Inflammatory macrophage treated with lipopolysaccharide for 1 hour (primary cell): ENCODE results near the gene U2AF2.
"Not testable (repeated sequence)": the region's sequence is repeated elsewhere in the genome, so short reads cannot be mapped to it uniquely, and the experiment has no call there.

Source experiments
- DNase-seq, 2 donors: peaks; one replicate each; pipeline ENCODE4 v3.0.0-alpha.2; 2020 to 2022

U2AF2 gene

DNA sequence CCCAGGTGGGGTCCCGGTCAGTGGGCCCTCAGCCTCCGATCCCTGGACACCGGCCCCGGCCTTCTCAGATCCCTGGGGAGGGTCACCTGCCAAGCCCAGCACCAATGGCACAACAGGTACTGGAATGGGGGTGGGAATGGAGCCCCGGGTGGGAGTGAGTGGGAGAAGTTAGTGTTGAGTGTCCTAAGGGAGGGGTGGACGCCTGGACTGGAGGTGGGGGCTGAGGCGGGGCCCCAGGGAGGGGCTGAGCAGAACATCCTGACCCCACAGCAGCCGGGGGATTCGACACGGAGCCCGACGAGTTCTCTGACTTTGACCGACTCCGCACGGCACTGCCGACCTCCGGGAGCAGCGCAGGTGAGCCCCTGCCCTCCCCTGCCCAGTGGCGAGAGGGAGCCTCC lies 37.8 kb downstream of the U2AF2 start:
- DNase-seq: no peak

DNA sequence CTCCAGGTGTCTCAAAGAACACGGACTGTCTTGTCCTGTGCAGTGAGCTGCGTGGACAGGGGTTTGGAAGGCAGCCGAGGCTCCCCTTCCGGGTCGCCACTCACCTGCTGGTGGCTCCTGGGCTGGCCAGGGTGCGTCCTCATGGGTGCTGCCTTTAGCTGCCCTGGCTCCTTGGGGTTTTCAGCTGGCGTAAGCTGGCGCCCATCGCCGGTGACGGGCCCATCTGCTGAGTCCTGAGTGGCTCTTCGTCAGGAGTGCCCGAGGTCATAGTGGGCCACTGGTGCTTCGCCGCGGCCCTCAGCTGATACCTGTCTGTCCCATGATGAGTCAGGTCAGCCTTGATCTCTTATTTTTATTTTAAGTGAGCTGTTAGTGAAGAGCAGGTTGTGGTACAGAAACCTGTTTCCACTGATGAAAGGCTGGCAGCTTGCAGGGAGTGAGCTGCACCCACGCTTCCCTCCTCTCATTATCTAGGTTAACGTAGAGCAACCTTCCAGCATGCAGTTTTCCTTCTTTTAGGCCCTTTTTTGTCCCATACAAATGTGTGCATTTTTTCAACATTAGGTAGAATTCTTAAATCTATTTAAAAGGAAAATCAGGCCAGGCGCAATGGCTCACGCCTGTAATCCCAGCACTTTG lies 38.6 kb downstream of the U2AF2 start:
- no peak for DNase-seq

DNA sequence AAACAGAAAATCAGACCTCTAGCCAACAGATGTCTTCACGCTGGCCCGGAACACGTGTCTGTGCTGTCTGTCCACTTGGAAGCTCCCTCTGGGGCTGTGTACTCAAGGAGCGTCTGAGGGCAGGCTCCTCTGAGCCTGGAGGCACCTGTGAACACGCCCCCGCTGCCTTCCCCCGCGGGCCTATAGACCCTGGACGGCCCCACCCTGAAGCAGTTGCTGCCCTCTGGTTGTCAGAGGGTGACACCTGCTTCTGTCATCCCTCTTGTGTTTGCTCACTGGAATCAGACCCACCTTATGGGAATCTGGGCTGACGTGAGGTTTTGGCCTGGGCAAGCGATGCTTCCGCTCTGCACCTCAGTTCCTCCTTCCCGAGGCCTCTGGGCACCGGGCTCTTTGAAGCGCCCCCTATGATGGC lies 39.4 kb downstream of the U2AF2 start:
- DNase-seq: no peak

DNA sequence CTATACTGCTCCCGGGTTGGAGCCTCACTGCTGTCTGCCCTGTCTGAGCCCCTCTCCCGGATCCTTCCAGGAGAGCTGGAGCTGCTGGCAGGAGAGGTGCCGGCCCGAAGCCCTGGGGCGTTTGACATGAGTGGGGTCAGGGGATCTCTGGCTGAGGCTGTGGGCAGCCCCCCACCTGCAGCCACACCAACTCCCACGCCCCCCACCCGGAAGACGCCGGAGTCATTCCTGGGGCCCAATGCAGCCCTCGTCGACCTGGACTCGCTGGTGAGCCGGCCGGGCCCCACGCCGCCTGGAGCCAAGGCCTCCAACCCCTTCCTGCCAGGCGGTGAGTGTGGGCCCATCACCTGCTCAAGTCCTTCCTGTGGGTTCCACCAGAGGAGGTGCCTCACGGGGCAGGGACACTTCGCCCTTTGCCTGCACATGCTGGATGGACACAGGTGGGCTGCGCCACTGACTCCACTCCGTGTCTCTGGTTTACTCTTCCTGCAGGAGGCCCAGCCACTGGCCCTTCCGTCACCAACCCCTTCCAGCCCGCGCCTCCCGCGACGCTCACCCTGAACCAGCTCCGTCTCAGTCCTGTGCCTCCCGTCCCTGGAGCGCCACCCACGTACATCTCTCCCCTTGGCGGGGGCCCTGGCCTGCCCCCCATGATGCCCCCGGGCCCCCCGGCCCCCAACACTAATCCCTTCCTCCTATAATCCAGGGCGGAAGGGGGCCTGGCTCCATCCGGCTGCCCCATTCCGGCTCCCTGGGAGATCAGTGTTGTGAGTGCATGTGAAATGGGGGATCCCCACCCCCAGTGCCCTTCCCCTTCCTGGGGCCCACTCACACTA lies 40.0 kb downstream of the U2AF2 start:
- no peak for DNase-seq

DNA sequence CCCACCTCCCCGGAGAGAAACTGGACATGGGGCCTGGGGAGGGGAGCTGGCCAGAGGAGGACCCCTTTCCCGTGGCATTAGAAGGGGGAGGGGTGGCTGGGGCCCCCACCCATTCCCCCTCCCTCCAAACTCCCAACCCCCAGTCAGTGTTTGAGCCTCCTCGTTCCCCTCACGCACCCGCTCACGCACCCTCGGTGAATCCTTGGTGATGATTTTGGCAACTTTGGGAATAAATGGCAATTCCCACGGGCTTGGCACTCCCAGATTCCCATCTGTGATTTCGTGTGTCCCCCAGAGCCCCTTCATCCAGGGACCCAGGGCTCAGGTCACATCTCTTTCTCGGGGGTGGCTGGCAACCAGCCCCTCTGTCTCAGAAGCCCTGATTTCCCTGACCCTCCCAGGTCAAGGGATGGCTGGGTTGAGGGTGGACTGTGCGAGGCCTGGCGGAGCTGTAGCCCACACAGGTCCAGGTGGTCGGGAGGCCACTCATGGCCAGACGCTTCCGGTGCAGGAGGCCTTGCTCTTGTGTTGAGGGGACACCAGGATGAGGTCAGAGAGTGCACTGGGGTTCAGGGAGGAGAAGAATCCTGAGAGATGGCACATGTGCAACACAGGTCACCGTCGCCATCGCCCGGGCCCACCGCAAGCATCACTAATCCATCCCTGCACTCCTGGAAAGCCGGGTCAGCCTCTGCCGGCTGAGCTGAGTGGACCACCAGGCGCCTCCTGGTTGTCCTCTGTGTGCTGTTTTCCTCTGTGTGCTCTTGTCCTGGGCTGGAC lies 40.9 kb downstream of the U2AF2 start:
- DNase-seq: no peak

DNA sequence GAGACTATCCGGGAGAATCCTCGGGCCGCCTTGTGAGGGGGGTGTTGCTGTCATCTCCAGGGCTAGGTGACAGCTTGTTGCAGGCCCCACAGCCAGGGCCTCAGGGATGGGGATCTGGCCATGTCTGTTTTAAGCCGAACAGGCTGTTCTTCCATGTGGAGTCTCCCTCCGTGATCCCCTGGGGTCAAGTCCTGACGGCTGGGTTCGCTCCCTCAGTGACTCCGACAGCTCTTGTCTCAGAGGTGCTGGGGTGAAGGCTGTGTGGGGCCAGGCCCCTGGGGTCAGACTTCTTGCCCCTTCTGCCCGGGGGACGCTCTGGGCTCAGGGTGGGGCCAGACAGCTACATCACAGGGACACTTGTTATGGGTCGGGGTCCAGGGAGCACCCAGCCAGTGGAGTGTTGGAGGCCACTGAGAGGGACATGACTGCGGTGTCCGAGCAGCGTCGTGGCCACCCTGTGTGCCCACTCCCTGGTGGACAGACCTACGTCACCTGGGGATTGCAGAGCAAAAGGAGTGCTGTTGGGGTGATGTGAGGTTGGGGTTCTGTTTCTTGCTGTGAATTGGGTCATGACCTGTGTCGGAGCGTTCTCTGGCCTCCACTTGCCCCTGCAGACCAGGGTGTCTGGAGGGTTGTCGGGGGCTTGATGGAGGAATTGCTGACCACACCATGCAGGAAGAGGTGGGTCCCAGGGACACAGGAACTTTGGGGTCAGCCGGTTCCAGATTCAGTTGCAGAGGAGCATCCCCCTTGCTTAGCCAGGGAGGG lies 41.6 kb downstream of the U2AF2 start:
- DNase-seq: no peak

DNA sequence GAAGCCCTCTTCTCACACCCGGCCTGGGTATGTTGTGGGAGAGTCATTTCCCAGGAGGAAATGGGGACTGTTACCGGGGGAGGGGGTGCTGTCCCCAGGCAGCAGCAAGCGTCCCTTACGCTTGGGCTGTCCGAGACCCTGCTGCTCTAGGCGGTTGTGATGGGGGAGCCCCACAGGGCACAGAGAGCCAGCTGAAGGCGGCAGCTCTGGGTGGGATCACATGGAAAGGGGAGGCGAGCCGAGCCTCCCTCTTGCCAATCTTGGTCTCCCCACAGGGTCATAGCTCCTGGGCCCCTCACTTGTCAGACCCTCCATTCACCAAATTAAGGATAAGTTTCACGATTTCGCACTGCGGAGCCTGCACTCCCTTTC lies 42.2 kb downstream of the U2AF2 start:
- no peak for DNase-seq

DNA sequence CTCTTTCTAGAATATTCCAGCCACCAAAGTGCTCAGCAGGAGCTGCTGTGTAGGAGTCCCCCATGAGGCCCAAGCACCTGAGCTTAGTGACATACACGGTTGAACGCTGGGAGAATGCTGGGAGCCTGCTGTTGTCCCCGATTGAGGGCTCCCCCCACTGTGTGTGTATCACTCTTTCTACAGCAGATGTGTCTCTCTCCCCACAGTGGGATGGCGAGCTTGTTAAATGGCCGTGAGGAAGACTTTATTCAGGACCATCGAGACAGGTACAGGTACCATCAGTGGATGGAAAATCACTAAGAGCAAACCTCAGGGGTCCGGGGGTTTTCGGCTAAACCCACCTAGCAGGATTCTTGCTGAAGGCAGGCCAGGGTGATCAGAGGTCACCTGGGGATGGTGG lies 42.9 kb downstream of the U2AF2 start:
- DNase-seq: no peak

DNA sequence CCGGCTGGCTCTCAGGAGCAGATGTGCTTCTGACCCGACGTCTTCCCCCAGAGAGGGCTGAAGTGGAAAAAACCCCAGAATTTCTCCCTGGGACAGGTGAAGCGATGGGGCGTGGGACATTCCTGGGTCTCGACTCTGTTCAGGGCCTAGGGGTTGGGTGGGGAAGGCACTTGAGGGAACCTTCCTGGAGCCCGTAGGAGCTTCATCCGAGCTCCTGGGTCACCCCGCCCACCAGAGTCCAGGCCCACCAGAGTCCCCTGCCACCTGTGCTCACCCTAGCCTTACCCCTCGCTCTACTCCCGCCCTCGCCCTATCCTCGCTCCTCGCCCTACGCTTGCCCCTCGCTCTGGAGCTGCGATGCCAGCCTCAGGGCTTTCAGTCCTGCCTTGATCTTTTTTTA lies 43.4 kb downstream of the U2AF2 start:
- DNase-seq: no peak

DNA sequence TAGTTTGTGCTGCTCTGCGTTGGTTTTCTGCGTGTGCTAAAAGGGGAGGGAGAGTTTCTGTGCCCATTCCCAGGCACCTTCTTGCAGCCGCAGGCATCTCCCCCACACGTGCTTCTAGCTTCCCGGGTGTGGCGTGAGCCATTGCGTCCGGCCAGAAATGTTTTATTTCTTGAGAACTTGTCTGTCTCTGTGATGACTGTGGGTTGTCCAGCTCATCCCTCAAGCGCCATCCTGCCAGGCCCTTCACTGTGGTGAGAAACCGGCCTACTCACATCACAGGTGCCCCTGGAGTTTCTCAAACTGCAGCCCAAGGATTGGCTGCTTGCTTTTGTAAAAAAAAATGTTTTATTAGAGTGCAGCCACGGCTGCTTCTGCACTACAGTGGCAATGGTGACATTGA lies 44.4 kb downstream of the U2AF2 start:
- no peak for DNase-seq

DNA sequence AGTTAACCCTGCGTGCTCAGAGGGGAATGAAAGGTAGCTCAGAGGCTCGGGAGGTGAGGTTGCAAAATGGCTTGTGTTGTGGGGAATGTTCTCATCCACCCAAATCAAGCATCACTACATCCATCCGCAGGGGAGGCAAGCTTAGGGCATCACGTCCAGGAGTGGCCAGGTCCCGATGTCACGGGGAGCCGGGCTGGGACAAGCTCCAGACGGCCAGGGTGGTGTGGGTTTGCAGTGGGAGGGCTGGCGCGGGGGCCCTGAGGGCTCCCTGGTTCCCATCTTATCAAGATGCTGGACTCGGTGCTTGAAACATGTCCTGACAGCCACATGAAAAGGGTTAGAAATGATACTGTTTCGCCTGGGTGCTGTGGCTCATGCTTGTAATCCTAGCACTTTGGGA lies 46.0 kb downstream of the U2AF2 start:
- no peak for DNase-seq

DNA sequence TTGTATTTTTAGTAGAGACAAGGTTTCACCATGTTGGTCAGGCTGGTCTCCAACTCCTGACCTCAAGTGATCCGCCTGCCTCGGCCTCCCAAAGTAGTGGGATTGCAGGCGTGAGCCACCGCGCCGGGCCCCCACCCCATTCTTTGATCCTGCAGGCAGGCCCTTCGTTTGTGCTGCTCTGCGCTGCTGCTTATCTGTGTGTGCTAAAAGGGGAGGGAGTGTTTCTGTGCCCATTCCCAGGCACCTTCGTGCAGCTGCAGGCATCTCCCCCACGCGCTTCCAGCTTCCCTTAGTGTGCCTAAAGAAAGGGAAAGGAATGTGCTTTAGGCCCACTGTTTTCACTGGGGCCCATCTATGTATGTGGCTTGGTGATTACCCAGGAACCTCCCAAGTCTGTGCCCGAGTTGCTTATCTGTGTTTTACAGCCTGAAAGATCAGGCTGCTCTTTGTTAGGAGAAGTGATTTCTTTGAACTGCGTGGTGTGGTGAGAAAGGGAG lies 47.3 kb downstream of the U2AF2 start:
- no peak for DNase-seq

DNA sequence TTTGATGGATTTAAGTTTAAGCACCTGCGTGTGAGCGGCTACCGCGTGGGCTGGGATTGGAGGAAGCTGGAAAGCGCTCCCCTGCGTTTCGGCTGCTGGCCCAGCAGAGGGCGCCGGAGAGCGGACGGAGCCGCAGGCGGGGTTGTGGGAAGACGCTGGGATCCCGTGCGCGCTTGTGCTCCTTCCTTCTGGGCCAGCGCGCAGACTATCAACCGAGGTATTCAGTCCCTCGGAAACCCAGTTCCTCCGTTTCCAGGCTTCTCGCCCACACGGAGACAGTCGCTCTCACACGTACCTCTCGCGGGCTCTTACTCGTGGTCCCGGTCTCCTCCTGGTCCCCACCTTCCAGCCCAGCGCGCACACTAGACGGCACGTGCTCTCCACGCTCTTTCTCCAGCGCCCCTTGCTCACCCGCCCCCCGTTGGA lies 49.0 kb downstream of the U2AF2 start:
- DNase-seq: peak; percentile 18 to 39

DNA sequence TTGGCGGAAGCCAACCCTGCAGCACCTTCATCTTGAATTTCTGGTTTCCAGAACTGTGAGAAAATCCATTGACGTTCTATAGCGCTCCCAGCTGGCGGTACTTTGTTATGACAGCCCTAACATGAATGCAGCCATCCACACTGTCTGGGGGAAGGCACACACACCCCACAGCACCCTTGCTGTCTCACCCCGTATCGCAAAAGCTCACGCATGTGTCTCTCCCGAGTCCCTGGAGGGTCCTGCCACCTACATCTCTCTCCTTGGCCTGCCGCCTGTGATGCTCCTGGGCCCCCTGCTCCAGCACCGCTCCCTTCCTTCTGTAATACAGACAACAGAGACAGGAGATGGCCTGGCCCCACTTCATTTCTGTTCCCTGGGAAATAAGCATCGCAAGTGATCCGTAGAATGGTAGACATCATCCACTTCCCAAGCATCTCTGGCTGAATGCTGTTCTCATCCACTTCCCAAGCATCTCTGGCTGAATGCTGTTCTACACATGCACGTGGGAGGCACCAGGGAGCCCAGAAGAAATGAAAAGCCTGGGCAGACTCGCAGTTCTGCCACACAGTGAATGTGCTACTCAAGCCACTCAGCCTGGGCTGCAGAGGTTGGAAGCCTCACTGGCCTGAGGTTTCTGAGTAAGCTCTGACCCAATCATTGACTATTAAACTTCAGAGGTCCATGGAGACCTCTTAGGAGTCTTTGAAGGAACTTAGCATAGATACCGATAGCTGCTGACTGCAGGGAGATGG lies 49.8 kb downstream of the U2AF2 start:
- no peak for DNase-seq

DNA sequence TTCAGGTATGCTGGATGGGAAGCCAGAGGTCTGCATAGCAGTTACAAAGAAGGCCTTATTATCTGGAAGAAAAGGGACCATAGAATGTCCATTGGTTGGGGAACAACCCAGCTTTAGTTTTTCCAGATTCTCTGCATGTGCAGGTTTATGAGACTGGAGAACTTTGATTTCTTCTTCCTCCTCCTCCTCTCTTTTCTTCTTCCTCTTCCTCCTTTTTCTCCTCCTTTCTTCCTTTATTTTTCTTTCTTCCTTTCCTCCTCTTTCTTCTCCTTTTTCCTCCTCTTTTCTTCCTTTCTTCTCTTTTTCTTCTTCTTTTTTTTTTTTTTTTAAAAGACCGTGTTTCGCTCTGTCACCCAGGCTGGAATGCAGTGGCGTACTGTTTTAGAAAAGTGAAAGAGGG lies 51.1 kb downstream of the U2AF2 start:
- no peak for DNase-seq

DNA sequence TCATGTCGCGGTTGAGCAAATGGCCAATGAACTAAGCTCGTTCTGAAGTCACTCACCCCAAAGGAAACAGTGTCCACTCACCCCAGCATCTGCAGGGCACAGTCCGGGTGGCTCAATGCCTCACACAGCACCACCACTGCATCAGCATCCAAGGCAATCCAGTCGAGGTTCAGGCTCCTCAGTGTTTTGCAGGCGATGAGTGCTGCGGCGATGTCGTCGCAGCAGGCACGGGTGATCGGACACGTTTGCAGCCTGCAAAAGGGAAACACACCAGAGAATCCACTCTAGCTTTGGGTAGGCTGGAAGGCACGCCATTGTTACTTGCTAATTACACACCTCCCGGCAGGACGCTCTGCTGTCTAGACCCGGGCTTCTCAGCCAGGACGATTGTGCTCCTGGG lies 56.9 kb downstream of the U2AF2 start:
- DNase-seq: no peak

DNA sequence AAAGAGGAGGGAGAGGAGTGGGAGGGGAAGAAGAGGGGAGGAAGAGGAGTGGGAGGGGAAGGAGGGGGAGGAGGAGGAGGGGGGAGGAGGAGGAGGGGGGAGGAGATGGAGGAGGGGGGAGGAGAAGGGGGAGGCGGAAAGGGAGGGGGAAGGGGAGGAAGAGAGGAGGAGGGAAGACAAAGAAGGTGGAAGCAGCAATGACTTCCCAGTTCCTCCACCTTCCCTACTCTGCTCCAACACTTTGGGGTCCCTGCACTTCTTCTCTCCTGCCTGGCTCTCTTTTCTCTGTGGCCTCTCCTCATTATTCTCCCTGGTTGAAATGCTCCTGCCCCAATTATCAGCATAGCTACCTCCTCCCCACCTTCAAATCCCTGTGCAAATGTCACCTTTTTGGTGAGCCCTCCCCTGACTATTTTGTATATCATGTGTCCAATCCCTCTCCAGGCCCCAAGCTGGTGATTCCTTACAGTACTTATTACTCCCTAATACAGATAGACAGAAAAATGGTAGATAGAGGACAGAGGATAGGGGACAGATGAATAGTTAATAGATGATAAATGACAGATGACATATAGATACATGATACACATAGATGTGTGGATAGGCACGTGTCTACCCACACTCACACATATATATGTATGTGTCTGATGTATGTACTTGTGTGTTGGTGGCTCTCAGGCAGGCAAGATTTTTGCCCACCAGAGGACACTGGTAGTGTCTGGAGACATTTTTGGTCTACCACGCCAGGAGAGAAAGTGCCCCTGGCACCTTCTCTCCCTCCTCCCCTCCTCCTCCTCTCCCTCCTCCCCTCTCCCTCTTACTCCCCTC lies 58.2 kb downstream of the U2AF2 start:
- no peak for DNase-seq

DNA sequence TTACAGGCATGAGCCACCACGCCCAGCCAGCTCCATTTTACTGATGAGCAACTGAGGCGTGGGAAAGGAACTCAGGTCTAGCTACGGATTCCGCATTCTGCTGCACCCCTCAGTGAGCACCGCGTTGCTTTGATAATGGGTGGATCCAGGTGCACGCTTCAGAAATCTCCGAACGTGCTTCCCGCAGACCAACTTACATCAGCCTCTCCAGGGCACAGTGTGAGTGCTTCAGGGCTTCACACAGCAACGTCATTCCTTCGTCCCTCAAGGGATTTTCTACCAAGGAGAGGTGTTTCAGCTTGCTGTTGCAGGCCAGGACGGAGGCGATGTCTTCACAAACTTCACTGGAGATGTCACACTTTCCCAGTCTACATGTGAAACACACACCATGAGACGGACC lies 61.7 kb downstream of the U2AF2 start:
- DNase-seq: no peak

DNA sequence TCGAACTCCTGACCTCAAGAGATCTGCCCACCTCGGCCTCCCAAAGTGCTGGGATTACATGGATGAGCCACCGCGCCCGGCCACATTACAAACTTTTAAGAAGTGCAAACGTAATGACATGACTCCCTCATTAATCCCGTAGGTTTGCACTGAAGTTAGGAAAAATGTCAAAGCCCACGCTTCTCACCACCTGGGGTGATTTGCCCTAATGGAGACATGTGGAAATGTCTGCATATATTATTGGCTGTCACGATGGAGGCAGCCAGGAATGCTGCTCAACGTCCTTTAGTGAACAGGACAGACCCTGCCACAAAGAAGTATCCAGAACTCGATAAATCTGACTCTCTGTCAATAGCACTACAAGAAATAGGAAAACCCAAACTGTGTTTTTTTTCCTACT lies 62.4 kb downstream of the U2AF2 start:
- DNase-seq: no peak

DNA sequence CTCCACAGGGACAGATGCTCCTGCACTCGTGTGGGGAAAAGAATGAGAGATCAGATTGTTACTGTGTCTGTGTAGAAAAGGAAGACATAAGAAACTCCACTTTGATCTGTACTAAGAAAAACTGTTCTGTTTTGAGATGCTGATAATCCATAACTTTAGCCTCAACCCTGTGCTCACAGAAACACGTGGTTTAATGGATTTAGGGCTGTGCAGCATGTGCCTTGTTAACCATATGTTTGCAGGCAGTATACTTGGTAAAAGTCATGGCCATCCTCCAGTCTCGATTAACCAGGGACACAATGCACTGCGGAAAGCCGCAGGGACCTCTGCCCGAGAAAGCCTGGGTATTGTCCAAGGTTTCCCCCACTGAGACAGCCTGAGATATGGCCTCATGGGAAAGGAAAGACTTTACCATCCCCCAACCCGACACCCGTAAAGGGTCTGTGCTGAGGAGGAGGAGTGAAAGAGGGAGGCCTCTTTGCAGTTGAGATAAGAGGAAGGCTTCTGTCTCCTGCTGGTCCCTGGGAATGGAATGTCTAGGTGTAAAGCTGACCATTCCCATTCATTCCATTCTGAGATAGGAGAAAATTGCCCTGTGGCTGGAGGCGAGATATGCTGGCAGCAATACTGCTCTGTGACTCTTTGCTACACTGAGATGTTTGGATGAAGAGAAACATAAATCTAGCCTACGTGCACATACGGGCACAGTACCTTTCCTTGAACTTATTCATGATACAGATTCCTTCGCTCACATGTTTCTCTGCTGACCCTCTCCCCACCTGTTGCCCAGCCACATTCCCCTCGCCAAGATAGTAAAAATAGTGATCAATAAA lies 63.3 kb downstream of the U2AF2 start:
- not testable (repeated sequence) for DNase-seq
